Prostate gland (tissue), 2 donors: ENCODE measurements around the gene ZNF124.

ENCODE experiments used
- CTCF ChIP-seq, 4 experiments: fragments of 200-600 bp in 2 of 4; fragments of 450-650 bp in 2 of 4; sonication (generic) in 2 of 4; IDR thresholded peaks; 1 replicate in 3 of 4; 2 replicates in 1 of 4; pipeline ENCODE4 v1.5.1; 2016 to 2019; ENCODE audit warnings: antibody characterized with exemption in 4 of 4, mild to moderate bottlenecking in 2 of 4, moderate library complexity in 2 of 4
- POLR2A ChIP-seq: fragments of 450-650 bp; IDR thresholded peaks from one replicate; pipeline ENCODE4 v1.6.1; 2016; ENCODE audit warnings: antibody characterized with exemption, mild to moderate bottlenecking
- POLR2AphosphoS5 ChIP-seq: sonication (generic); formaldehyde crosslinking; IDR thresholded peaks from one replicate; pipeline ENCODE4 v1.6.1; 2017; ENCODE audit warnings: antibody characterized with exemption

- TF ChIP-seq POLR2A: peak; percentile 78
- no peak for TF ChIP-seq CTCF (IDR thresholded peaks at IDR 0.05)
- TF ChIP-seq POLR2AphosphoS5: peak; percentile 93
Observed at GRCh38 chr1:247210376-247211117, 38.7 kb upstream of the ZNF124 start.
